Urinary bladder (tissue), 4 donors: ENCODE data around the gene CHD6. TPM values are rescaled to one million over a fixed set of nuclear protein-coding genes. Genes with fewer than 3 reads are reported as not detected.

ENCODE experiments used
- DNase-seq: peaks from one replicate; pipeline ENCODE4 v3.0.0-alpha.2; 2015; ENCODE audit errors: extremely low spot score
- H3K27ac ChIP-seq: one replicate; pipeline ENCODE4 v1.5.1; 2013; ENCODE audit warnings: low read depth, mild to moderate bottlenecking, moderate library complexity
- H3K36me3 ChIP-seq: one replicate; pipeline ENCODE4 v1.6.1; 2013; ENCODE audit warnings: mild to moderate bottlenecking, moderate library complexity; ENCODE audit not compliant: insufficient read depth
- H3K4me1 ChIP-seq: one replicate; pipeline ENCODE4 v1.6.1; 2013; ENCODE audit warnings: mild to moderate bottlenecking, moderate library complexity; ENCODE audit not compliant: insufficient read depth
- H3K4me3 ChIP-seq: one replicate; pipeline ENCODE4 v1.5.1; 2013; ENCODE audit warnings: low read depth, low read length
- WGBS: extraction: QIAGEN DNeasy Blood & Tissue Kit; methylation state at CpG from one replicate; pipeline ENCODE4 v1.1.7; 2013; 5-methylcytosine and 5-hydroxymethylcytosine counted together
- polyA plus RNA-seq: library from polyadenylated mRNA; stranded (reverse); fragments of 200-250 nt; gene quantifications from one replicate; pipeline ENCODE4 v1.2.3, GENCODE V29; 2013
- total RNA-seq: library from RNA; depleted of rRNA; stranded (reverse); fragments of >200 nt; gene quantifications from one replicate; pipeline ENCODE4 v1.2.3, GENCODE V29; 2014
- donor health status: healthy with polysubstance abuse.
- donor health status: healthy.

The CHD6 gene
- total and polyA plus RNA-seq, 2 donors: 11.6 to 61.5 TPM

- H3K4me1 ChIP-seq: no peaks in the 10 kb centered on the region
- no peak overlapping the region for H3K27ac ChIP-seq
- no peak overlapping the region for H3K4me3 ChIP-seq
- 85% methylated on average over 13 of the region's 13 CpGs for WGBS
- DNase-seq: no peak
- H3K36me3 ChIP-seq: no peaks in the 10 kb centered on the region
Observed at GRCh38 chr20:41364236-41364855, 253.8 kb downstream of the CHD6 start.

DNA sequence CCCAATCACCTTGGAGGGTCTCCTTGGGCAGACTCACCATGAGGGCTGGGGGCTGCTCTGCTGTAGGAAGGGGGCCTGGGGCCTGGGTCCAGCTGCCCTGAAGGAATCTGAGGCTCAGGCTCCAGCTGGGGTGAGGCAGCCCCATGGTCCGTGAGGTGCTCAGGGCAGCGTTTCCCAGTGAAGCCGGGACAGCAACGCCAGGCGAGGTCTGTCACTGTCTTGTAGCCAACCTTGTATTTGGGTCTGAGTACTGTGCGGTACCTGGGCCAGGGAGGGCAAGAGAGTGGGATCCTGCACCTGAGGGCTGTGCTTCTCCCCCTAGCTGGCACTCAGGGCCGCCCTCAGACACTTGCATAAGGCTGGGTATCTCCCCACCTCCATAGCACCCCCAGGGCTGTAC is 254.6 kb downstream of the CHD6 start:
- 94% methylated on average over 7 of the region's 7 CpGs for WGBS
- Histone ChIP-seq H3K36me3 (no peaks in the 10 kb centered on the region), H3K27ac (no peak overlapping the region)

DNA sequence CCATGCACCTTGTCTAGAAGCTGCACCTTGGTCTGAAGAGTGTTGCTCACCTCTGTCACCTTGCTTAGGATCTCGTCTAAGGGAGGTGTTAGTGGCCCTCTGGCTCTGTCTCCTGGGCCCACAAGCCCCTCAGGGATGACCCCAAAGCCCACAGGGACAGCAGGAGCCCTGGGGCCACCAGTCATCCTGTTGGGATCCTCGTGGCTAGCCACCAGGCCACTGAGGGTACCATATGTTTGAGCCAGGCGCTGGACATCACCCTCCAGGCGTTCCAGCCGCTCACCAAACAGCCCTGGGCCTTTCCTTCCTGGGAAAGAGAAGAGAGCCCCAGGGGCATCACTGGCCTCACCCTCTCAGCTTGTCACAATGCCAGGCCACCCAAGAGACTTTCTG is 255.4 kb downstream of the CHD6 start:
- H3K4me3 ChIP-seq: no peak overlapping the region
- WGBS: 94% methylated on average over 5 of the region's 5 CpGs
- H3K4me1 ChIP-seq: no peaks in the 10 kb centered on the region
- no peaks in the 10 kb centered on the region for H3K36me3 ChIP-seq
- H3K27ac ChIP-seq: no peak overlapping the region
- no peak for DNase-seq

More for the DNA sequence above, 254.6 kb downstream of the CHD6 start:
- DNase-seq: no peak
- H3K4me1 ChIP-seq: no peaks in the 10 kb centered on the region
- no peak overlapping the region for H3K4me3 ChIP-seq

- Histone ChIP-seq H3K27ac (no peak overlapping the region), H3K4me1 (no peaks in the 10 kb centered on the region), H3K36me3 (no peaks in the 10 kb centered on the region), H3K4me3 (no peak overlapping the region)
- 87% methylated on average over 45 of the region's 45 CpGs for WGBS
- no peak for DNase-seq
Observed at GRCh38 chr20:41361757-41362747, 256.1 kb downstream of the CHD6 start.

DNA sequence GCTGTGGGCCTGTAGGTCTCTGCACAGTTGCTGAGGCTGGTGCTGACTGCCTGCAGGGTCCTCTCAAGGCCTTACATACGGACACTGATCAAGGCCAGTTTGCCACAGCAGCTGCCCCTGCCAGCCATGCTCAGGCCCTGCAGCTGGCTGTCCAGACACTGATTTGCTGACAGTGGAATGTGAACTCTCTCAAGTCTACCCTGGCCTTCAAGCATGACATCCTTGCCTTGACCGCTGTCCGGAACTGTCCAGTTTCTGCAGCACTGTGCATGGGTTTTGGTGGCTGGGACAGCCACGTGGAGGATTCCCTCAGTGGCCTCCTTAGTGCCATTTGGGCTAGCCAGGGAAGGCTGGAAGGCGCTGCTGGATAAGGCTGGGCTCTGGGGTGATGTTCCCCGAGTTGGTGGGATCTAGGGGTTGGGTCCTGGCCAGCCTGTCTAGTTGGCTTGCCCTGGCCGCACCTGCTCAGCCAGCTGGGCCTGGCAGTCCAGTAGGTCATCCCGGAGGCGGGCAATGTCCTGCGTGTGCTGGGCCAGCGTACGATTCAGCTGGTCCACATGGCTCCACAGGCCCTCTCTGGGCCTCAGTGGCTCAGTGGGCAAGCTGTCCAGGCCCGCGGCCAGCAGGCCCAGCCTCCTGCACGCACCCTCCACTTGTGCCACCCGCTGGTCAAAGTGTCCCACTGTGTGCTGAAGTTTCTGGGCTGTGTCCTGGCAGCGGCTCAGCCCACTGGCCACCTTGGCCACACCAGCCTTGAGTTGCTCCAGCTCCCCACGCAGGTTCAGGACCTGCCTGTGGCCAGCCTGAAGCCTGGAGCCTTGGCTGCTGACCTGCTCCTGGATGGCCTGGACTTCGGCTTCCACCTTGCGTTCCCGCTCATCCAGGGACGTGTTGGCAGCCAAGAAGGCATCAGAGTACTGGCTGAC is 257.1 kb downstream of the CHD6 start:
- Histone ChIP-seq H3K4me3 (no peak overlapping the region), H3K27ac (no peak overlapping the region), H3K36me3 (no peaks in the 10 kb centered on the region), H3K4me1 (no peaks in the 10 kb centered on the region)
- DNase-seq: no peak
- 92% methylated on average over 22 of the region's 22 CpGs for WGBS

DNA sequence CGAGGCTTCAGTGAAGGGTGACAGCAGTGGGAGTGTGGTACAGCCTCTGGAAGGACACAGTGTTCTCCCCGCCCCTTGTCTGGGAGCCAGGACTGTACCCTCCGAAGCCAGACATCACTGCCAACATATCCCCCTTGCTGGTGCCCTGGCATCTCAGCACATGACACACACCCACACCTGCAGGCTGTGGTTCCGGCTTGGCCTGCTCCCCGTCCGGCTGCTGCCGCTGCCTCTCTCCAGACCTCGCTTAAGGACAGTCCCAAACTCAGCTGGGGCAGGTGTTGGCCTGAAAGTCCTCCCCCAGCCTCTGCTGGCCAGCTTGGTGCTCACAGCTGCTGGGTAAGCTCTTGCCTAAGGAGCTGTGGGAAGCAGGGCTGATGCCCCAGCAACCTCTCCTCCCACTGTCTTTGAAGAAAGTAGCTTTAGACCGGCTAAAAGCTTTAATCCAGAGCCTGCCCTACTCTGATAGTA is 258.6 kb downstream of the CHD6 start:
- Histone ChIP-seq H3K4me3 (no peak overlapping the region), H3K36me3 (no peaks in the 10 kb centered on the region), H3K4me1 (no peaks in the 10 kb centered on the region), H3K27ac (no peak overlapping the region)
- 90% methylated on average over 9 of the region's 9 CpGs for WGBS
- no peak for DNase-seq

GRCh38 chr20:41358717-41359116 is 259.5 kb downstream of the CHD6 start:
- WGBS: 94% methylated on average over 7 of the region's 7 CpGs
- H3K4me3 ChIP-seq: no peak overlapping the region
- no peak overlapping the region for H3K27ac ChIP-seq
- no peaks in the 10 kb centered on the region for H3K4me1 ChIP-seq
- DNase-seq: no peak
- no peaks in the 10 kb centered on the region for H3K36me3 ChIP-seq

DNA sequence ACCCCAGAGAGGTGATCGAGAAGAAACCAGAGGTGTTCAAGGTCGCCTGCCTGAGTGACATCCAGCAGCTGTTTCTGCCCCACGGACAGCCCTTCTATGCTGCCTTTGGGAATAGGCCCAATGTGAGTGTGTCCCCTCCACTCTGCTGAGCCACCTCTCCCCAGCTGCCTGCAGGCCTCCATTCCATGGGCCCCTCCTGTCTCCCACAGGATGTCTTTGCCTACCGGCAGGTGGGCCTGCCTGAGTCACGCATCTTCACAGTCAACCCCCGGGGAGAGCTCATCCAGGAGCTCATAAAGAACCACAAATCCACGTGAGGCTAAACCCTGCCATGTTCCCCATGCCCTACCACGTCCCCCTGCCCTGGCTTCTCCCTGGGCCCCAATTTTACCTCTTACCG is 259.9 kb downstream of the CHD6 start:
- no peaks in the 10 kb centered on the region for H3K4me1 ChIP-seq
- H3K4me3 ChIP-seq: no peak overlapping the region
- no peak overlapping the region for H3K27ac ChIP-seq
- DNase-seq: no peak
- 92% methylated on average over 9 of the region's 9 CpGs for WGBS
- H3K36me3 ChIP-seq: no peaks in the 10 kb centered on the region

DNA sequence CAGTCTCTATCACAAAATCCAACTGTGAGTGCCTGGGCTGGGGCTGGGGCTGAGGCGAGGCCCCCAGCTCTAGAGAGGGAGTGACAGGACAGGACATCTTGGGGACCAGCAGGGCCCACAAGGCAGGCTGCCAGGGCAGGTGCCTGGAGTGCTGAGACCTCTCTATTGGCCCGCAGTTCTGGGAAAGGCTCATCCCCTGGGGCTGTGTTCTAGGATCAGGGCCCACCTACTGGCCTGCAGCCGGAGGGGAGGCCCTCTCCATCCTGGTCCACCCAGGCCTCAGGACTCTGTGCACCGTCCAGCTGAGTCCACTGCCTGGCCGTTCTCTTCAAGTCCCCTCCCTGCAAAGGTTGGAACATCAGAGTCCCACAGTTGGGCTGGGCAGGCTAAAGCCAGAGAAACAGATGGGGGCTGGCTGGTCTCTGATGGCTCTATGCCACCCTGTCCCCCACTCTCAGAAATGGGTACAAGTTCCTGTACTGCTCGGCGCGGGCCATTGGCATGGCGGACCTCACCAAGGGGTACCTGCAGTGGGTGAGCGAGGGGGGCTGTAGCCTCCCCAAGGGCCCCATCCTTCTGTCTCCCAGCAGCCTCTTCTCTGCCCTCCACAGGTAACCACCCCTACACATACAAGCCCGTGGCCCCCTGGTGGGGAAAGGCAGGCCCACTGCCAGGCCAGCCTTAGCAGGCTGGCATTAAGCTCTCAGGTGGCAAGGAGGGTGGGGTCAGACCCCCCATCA is 260.6 kb downstream of the CHD6 start:
- Histone ChIP-seq H3K27ac (no peak overlapping the region), H3K4me1 (no peaks in the 10 kb centered on the region), H3K36me3 (no peaks in the 10 kb centered on the region), H3K4me3 (no peak overlapping the region)
- DNase-seq: no peak
- 89% methylated on average over 11 of the region's 11 CpGs for WGBS

DNA sequence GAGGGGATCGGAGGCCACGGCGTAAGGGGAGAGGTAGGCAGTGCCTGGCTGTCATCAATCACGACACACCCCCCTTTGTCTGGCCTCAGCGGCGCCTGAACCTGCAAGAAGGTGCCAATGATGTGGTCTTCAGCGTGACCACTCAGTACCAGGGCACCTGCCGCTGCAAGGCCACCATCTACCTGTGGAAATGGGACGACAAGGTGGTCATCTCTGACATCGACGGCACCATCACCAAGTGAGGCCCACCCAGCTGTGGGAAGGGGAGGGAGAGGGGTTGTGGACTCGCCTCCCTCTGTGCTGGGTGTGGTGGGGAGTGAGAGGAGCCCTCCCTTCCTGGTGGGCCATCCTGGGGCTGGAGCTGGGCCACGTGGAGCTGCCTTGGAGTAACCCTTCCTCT is 261.2 kb downstream of the CHD6 start:
- no peak for DNase-seq
- H3K4me3 ChIP-seq: no peak overlapping the region
- H3K36me3 ChIP-seq: no peaks in the 10 kb centered on the region
- no peak overlapping the region for H3K27ac ChIP-seq
- no peaks in the 10 kb centered on the region for H3K4me1 ChIP-seq
- WGBS: 81% methylated on average over 13 of the region's 13 CpGs

- Histone ChIP-seq H3K4me1 (no peaks in the 10 kb centered on the region), H3K4me3 (no peak overlapping the region), H3K27ac (no peak overlapping the region), H3K36me3 (no peaks in the 10 kb centered on the region)
- WGBS: 95% methylated on average over 7 of the region's 7 CpGs
- no peak for DNase-seq
Observed at GRCh38 chr20:41355598-41356203, 262.5 kb downstream of the CHD6 start.

- H3K36me3 ChIP-seq: no peaks in the 10 kb centered on the region
- 99% methylated on average over 3 of the region's 3 CpGs for WGBS
- DNase-seq: no peak
- no peak overlapping the region for H3K4me3 ChIP-seq
- no peak overlapping the region for H3K27ac ChIP-seq
- no peaks in the 10 kb centered on the region for H3K4me1 ChIP-seq
Observed at GRCh38 chr20:41355192-41355591, 263.0 kb downstream of the CHD6 start.
